Measurements from ENCODE around the gene LRG1.

GRCh38 chr19:4539693-4540581 lies at the start of gene LRG1:
- TF ChIP-seq EZH2 (IDR thresholded peaks at IDR 0.05; ENCODE audit: borderline replicate concordance, low read length) (no peak), CTCF (conservative IDR thresholded peaks at IDR 0.05 in 1 of 2, IDR thresholded peaks at IDR 0.05 in 1 of 2; ENCODE audit: extremely low read depth in 1 of 2, insufficient read depth in 1 of 2, low read depth in 1 of 2, low read length in 2 of 2) (no peak)

All from mammary epithelial cell (primary cell).